UCSD-AML1 (cell line): ENCODE results near the gene RAB11FIP3.
"Not testable (repeated sequence)": the region's sequence is repeated elsewhere in the genome, so short reads cannot be mapped to it uniquely, and the experiment has no call there.

ENCODE experiments used
- DNase-seq: peaks from one replicate; lab custom pipeline; 2025; ENCODE audit not compliant: unreplicated experiment; lab: John Stamatoyannopoulos, UW

Gene RAB11FIP3

DNA sequence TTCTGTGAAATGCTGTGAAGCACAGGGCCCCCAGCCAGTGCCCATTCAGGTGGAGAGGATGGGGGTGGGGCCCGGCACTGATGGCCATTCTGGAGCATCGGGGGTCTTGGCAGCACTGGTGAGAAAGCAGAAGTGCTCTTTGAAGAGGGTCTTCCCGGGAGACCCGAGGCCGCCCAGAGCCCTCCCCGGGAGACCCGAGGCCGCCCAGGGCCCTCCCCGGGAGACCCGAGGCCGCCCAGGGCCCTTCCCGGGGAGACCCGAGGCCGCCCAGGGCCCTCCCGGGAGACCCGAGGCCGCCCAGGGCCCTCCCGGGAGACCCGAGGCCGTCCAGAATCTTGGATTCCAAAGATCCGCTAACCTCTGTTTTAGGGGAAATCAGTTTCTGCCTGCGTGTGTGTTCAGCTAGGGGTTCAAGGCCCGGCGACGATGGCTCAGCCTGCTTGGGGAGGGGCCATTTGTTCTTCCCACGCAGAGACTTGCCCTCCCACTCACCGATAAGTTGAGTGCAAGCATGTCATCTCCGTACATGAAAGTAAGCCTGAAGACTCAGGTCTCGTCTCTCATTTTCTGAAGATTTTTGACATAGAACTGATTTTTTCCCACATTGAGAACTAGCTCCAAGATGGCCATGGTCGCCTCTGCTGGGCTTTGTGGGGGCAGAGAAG lies 66.9 kb downstream of the RAB11FIP3 start:
- DNase-seq, result no peak

DNA sequence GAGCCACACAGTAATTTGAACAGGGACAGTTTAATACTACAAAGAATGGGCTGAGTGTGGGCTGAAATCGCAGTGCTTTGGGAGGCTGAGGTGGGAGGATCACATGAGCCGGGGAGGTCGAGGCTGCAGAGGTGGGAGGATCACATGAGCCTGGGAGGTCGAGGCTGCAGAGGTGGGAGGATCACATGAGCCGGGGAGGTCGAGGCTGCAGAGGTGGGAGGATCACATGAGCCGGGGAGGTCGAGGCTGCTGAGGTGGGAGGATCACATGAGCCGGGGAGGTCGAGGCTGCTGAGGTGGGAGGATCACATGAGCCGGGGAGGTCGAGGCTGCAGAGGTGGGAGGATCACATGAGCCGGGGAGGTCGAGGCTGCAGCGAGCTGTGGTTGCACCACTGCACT lies 69.2 kb downstream of the RAB11FIP3 start:
- DNase-seq, result not testable (repeated sequence)

DNA sequence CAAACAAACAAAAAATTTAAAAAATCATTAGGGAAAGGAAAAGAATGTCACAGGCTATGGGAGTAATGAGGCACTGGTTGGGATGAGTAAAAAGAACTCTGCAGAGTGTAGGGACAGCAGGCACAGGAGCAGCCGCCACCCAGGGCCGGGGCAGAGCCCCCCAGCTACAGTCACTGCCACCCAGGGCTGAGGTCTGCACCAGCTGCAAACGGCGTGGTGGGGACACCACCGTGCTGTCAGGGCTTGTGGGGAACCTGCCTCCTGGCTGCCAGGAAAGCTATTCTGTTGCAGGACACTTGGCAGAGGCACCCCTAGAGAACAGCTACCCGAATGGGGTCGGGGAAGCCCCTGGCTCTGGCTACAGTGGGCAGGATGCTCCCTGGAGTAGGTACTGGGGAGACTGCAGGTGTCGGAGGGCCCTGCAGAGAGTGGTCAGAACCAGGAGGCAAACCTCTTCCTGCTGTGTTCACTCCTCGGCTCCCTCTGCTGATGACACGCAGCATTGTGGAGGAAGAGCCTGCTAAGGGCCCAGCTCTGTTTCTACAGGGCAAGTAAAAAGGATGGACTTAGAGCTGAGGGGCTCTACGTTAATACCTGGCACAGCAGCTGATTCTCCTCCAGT lies 69.8 kb downstream of the RAB11FIP3 start:
- peak; percentile 52 for DNase-seq

DNA sequence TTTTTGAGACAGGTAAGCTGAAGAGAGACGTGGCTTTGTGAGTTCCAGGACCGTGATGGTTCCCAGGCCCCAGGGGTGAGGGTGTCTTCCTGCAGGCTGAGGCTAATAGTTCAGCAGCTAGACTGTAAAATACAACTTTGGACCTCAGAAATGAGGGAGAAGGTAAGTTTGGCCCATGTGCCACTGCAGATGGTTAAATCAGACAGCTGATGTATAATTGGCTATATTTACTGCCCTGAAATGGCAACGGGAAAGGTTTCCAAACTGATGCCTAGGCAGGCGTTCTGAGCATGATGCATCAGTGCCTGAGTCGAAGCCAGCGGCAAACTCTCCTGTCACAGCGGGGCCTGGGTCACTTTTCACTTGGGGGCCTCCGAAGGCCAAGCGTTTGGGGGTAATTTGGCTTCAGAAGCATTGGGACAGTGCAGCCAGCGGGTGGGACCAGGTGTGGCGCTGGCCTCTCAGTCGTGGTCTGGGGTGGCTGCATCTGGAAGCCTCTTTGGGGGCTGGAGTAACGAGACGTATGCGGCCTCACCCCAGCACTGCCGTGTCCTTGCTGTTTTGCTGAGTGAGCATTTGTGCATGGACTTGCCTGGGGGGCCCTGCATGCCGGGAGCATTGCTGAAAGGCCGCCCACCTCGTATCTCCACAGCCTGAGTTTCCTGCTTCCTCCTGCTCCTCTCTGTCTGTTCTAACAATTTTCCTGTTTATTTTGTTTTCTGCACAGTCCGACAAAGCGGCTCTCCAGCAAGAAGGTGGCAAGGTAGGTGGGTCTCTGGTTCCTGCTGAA lies 70.8 kb downstream of the RAB11FIP3 start:
- no peak for DNase-seq

DNA sequence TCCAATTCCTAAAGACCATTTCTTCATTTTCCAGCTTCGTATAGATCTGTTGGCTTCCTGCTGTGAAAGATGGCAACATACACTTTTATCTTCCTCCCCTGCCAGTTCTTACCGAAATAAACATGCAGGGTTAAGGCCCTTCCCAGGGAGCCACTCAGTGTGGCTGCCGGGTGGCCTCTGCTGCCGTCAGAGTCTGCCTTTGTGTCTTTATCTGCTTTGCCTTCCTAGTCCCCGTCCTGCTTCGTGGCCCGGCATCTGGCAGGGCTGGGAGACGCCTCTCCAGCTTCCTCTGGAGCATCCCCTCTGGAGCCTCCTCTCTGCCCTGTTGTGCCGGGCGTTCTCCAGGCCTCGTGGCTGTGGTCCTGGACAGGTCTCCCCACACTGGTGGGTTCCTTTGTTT lies 71.8 kb downstream of the RAB11FIP3 start:
- DNase-seq, result no peak

DNA sequence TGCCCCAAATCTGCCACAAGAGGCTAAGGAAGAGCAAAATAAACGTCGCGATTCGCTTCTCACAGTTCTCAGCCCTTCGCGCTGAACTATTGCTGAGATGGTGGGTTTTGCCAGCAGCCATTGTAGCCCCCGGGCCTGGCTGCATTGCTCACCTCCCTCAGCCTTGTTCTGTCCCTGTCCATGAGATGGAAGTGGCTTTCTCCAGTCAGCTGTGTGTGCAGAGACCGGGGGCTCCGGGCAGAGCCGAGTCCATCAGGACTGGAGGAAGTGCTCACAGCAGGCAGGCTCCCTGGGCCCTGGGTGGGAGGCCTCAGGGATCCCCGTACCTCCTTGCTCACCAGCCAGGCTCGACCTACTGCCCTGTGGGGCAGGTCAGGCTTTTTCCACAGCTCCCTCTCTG lies 74.5 kb downstream of the RAB11FIP3 start:
- DNase-seq, result no peak

DNA sequence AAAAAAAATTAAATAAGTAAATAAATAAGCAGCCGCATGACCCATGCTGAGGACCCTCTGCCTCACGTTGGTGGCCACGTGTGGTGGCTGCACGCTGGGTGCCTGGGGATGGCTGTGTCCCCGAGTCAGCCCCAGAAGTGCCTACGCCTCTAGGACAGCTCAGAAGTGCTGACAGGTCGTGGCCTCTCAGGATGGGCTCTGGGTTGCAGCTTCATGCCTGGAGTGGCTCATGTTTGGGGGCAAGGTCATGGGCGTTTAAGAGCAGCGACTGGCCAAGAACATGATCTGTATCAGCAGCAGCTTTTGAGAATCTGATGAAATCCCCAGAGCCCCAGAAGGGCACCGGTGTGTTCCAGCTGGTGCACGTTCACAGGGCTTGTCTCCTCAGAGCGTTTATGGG lies 75.3 kb downstream of the RAB11FIP3 start:
- DNase-seq, result no peak

DNA sequence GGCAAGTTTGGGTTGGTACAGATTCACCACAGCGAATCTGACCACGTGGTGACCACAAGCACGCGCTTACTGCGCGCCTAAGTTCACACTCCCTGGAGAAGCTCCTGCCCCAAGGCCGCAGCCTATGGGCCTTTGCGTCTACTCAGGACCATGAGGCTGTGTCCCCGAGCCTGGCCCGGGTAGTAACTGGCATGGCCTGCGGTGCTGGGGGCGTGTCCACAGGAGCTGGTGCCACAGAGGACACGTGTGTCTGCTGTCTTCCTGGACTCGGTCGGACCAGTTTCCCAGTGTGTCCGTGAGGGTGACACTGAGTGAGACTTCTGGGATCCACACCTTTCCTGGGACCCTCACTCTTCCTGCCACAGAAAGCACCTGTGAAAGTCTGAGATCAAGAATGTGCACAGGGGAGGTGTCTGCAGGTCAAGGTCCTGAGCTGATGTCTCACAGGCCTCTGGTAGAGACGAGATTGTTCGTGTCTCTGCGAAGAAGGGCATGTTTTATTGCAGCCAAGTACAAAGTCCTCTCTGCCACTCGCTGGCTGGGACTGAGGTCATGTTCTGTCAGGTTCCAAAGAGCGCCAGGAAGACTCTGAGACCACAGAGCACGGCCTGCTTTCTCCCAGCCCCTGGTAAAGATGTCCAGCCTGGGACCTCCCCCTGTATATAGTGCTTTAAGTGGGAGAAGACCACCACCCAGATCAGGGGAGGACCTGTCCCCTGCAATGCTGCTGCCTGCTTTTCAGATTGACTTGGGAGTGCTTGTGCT lies 76.9 kb downstream of the RAB11FIP3 start:
- no peak for DNase-seq

DNA sequence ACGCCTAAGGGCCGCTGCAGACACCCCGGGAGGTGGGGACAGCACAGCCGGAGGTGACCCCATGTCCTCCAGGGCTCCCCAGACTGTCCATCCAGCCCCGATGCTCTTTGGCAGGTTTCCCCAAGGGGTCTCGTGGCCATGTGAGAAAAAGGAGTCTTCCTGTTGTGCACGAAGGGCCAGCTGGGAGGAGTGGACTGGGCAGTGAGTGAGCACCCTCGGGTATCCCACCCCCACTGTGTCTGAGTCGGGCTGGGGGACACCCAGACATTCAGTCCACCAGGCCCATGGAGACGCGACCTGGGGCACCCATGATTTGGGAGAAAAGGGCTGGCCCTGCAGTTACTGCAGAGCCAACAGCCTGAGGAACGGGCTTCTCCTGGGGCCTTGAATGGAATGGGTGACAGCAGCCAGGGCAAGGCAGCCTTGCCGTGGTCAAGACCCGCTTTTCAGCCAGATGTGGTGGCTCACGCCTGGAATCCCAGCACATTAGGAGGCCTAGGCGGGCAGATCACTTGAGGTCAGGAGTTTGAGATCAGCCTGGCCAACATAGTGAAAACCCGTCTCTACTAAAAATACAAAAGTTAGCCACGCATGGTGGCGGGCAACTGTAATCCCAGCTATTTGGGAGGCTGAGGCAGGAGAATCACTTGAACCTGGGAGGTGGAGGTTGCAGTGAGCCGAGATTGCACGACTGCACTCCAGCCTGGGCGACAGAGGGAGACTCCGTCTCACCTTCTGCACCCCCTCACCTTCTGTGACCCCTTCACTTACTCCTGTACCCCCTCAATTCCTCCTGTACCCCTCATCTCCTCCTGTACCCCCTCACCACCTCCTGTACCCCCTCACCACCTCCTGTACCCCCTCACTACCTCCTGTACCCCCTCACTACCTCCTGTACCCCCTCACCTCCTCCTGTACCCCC lies 78.0 kb downstream of the RAB11FIP3 start:
- no peak for DNase-seq

DNA sequence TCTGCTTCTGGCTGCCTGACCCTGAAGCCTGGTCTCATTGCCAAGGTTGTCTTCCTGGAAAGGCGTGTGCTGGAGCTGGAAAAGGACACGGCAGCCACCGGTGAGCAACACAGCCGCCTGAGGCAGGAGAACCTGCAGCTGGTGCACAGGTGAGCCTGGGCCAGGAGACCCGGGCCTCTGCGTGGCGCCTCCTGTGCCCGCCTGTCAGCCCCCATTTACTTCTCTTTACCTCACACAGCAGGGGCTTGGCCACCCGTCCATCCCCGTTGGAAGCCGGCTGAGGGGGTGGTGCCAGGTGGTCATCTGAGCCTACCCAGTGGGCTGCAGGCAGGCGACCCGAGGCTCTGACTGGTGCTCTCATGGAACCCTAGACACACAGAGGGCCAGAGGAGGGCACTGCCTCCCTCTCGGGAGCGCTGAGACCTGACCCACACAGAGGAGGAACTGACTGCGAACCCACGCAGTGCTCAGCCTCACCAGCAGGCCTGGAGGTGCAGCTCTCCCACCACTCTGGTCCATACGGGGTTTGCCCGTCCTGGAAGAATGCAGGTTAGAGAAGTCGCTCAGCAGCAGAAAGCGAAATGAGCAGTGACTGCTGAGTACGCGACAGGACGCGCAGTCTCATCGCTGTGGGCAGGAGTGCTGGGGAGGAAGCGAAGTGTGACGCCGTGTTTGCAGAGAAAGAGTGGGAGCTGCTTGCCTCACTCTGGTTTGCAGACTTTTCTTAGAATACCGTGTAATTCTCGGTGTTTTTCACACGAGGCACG lies 80.2 kb downstream of the RAB11FIP3 start:
- DNase-seq, result no peak

DNA sequence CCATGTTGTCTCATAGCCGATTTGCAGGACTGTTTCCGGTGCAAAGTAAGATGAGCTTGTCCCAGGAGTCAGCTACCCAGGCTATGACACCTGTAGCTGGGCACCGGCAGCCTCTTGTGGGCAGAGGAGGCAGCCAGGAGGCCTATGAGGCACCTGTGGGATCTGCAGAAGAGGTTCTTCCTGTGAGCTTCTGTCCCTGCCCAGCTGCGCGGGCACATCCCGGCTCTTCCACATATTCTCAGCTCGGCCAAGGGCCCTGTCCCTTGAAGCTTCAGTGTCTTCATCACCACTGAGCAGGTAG lies 80.7 kb downstream of the RAB11FIP3 start:
- DNase-seq, result no peak

DNA sequence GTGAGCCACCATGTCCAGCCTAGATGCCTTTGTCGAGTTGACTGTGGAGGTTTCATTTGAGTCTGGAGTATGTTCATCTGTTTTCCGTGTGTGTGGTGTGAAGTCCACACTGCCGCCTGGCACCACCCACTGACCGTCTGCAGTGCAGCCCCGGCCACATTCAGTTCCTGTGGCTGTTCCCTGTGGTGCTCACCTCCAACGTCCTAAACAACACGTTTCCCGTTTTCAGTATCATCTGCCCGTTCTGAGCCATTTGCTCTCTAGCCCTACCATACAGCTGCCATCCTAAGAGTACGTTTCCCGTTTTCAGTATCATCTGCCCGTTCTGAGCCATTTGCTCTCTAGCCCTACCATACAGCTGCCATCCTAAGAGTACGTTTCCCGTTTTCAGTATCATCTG lies 82.1 kb downstream of the RAB11FIP3 start:
- DNase-seq, result not testable (repeated sequence)

DNA sequence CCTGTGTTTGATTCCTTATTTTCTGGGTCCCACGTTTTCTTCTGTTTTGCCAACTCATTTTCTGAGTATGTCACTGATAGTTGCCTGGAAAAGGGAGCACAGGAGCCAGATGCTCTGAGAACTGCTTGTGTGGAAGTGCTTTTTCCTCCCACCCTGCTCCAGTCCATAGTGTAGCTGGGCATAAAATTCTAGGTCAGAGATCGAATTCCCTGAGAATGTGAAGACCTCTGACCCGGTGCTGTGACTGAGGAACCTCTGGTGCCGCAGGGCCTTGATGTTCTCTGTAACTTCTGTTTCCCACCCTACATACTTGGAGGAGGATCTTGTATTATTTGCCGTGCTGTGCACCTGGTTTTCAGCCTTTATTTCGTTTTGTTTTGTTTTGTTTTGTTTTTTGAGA lies 82.5 kb downstream of the RAB11FIP3 start:
- no peak for DNase-seq

DNA sequence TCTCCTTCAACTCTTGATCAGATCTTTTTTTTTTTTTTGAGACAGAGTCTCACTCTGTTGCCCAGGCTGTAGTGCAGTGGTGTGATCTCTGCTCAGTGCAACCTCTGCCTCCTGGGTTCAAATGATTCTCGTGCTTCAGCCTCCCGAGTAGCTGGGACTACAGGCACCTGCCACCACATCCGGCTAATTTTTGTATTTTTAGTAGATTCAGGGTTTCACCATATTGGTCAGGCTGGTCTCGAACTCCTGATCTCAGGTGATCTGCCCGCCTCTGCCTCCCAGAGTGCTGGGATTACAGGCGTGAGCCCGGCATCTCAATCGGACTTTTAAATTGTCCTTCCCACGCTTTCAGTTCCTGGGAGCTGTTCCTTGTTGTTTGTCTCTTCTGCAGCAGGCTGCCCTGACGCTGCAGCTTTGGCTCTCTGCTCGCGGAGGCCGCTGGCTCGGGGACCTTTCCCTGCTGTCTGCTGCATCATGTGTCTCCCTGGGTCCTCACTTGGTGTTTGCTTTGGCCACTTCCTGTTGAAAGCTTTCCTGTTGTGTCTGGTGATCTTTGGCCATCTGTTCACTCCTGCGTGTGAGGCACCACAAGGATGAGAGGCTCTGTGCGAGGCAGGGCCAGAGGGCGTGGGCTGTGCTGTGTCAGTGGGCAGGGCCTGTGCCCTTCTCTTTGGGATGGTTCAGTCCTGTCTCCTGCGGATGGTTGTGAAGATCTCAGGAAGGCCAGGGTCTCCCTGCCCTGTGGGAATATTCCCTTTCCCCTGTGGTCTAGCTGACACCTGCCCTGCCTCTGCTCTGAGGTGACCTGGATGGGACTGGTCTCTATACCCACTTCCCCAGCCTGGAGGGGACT lies 83.7 kb downstream of the RAB11FIP3 start:
- peak; percentile 25 for DNase-seq

DNA sequence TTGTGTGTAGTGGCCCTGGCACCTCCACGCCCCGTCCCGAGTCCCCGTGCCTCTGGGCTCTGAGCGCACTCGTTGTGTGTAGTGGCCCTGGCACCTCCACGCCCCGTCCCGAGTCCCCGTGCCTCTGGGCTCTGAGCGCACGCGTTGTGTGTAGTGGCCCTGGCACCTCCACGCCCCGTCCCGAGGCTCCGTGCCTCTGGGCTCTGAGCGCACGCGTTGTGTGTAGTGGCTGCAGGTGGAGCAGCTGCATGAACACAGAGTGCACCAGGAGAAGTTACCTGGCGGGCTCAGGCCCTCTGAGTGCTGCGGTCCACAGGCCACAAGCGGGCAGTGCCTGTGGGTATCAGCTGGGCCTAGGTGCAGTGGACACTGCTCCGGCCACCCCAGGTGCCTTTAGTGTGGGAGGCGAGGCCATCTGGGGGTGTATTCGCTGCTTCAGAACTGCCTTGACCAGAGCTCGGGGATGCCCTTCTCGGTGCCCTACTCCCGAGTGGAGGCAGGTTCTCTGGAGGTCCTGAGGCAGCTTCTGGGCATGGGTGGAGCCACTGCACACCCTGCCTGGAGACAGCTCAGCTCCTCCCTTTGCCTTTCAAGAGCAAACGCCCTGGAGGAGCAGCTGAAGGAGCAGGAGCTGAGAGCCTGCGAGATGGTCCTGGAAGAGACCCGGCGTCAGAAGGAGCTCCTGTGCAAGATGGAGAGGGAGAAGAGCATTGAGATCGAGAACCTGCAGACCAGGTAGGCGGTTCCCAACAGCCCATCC lies 84.8 kb downstream of the RAB11FIP3 start:
- no peak for DNase-seq

DNA sequence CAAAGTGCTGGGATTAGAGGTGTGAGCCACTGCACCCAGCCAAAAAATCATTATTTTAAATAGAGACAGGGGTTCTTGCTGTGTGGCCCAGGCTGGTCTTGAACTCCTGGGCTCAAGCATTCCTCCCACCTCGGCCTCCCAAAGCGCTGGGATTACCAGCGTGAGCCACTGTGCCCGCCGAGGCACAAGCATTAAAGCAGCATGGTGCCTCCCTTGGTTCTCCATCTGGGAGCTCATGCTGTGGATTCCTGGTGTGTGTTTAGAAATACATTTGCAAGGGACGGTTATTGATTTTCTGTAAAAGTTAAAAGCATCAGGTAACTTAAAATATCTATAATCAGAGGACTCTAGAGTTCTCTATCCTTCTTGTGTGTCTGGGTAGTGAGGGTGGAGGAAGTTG lies 87.4 kb downstream of the RAB11FIP3 start:
- DNase-seq, result no peak

DNA sequence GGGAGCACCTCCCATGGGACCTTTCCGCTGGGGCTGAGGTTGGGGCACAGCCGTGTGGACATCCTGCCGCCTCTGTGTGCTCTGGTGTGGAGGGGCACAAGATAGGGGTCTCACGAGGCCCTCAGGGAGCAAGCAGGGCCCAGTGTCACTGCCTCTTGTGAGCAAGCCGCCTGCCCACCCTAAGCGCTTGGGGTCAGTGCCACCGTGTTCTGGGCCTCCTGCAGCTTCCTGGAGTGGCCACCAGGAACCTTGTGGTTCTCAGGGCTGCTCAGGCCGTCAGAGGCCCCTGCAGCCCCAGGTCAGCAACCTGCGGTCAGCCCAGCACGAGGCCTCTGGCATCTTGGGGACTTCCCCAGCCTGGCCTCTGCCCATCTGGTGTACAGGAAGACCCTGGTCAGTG lies 88.5 kb downstream of the RAB11FIP3 start:
- DNase-seq, result no peak
